ENCODE results near the gene ABHD8. TPM values are rescaled to one million over a fixed set of nuclear protein-coding genes. Genes with fewer than 3 reads are reported as not detected.
A peak's percentile ranks its signal among the peaks of the same experiment; 100 is the strongest.

The ABHD8 gene, protein sequence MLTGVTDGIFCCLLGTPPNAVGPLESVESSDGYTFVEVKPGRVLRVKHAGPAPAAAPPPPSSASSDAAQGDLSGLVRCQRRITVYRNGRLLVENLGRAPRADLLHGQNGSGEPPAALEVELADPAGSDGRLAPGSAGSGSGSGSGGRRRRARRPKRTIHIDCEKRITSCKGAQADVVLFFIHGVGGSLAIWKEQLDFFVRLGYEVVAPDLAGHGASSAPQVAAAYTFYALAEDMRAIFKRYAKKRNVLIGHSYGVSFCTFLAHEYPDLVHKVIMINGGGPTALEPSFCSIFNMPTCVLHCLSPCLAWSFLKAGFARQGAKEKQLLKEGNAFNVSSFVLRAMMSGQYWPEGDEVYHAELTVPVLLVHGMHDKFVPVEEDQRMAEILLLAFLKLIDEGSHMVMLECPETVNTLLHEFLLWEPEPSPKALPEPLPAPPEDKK
- total RNA-seq: 6.8 TPM

DNA sequence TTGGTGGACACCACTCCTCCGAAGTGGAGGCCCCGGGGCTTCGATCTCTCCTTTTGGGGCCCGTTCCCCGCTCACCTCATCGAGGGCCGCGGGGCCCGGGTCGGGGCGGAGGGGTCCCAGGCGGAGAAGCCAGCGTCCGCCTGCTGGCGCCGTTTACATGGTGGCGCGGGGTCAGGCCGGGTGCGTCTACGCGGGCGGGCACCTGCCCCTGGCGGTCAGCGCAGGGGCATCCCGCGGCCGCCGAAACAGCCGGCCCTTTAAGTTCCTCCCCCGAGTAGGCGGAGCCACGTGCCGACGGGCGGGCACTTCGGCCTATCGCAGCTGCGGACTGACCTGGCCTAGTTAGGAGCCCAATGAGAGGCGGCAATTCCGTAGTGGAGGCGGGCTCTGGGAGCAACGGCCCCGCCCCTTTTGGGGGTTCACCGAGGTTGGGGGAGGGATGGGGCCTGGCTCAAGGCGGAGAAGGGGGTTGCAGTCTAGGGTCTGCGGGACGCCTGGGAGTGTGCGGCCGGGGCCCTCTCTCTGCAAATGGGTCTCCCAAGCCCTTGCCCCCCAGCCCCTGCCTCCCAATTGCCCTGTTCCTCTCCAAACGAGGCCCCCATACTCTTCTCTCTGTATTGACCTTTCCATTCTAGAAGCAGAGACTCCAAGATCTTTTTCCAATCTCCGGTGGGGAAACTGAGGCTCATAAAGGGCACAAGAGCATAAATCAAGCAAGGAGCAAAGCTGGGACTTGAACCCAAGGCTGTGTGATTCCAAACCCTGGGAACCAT is at the start of gene ABHD8:
ABHD8 (minus strand) TSS at position 259 of the 773 bp plus-strand sequence. CDS start 1,809 bp downstream, outside the sequence.
- Histone ChIP-seq H3K4me1 (ENCODE audit: control insufficient read depth in 3 of 3, insufficient read depth in 3 of 3, low read length in 3 of 3) (peaks cover 31 to 52% (median 46%) of the 10 kb centered on the region in 3 donors), H3K27ac (ENCODE audit: low read depth, low read length) (peak within 1 kb of the TSS; percentile 75), H3K9me3 (ENCODE audit: control insufficient read depth in 3 of 3, low read length in 3 of 3) (peaks cover 0 to 1% (median 0%) of the 10 kb centered on the region in 3 donors), H3K4me3 (ENCODE audit: low read length in 3 of 3) (peak within 1 kb of the TSS; percentile 74 to 78 (median 75)), H3K27me3 (ENCODE audit: control insufficient read depth in 3 of 3, insufficient read depth in 3 of 3, low read length in 3 of 3) (no peaks in the 10 kb centered on the region), H3K36me3 (ENCODE audit: control insufficient read depth in 3 of 3, insufficient read depth in 3 of 3, low read length in 3 of 3) (peaks cover under 1 to 4% (median 3%) of the 10 kb centered on the region in 3 donors), H3K9ac (ENCODE audit: low read depth in 1 of 3, low read length in 3 of 3) (peak within 1 kb of the TSS; percentile 79 to 86 (median 81))

DNA sequence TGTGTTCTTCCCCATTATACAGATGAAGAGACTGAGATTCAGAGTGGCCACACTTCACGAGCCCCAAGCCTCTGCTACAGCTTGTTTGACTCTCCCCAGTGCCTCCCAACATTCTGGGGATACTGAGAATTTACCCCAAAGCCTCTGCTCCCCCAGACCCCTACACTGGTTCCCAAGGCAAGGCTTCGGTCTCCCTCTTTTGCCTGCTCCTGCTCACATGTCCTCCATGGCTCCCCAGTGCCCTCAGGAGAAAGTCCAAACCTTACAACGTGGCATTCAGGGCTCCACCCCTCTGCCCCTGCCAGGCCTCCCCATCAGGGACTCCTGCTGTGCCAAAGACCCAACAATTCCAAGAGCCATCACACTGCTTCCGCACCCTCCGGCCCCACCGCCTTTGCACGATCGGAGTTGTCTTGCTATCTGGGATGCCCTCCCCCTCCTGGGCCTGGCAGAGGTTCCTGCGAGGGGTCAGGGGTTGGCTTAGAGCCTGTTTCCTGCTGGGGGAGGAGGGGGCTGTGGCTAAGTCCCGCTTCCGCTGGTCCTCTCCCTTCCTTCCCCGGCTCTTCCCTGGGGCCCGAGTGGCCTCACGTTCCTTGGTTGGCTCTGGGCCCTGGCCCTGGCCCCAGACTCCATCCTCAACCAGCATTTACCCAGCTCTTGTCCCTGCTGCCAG is 49.5 kb upstream of the ABHD8 start:
- no peak overlapping the region for H3K27ac ChIP-seq (ENCODE audit: low read depth, low read length)

DNA sequence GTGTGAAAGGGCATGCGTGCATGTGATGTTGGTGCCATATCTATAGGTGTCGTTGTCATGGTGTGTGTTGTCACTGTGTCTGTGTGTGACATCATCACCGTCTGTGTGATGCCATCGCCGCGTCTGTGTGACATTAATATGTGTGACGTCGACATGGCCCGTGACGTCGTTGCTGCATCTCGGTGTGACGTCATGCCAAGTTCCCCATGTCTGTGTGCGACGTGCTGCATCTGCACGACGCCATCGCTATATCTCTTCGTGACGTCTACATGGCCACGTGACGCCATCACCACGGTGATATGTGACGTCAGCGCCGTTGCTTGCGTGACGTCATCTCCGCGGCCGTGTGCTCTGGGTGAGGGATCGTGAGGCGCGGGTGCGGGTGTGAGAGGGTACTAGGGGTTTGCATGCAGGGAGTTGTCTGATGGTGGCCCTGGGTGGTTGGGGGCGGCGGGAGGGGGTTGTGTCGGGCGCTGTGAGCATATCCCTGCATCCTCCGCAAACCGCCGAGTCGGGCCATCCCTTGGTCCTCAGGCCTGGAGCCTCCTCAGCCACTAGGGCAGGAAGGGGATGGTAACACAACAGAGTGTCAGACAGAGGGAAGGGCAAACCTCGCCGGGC is 48.7 kb upstream of the ABHD8 start:
- Histone ChIP-seq H3K4me3 (ENCODE audit: low read length in 3 of 3) (no peak overlapping the region), H3K9ac (ENCODE audit: low read depth in 1 of 3, low read length in 3 of 3) (no peak overlapping the region), H3K4me1 (ENCODE audit: control insufficient read depth in 3 of 3, insufficient read depth in 3 of 3, low read length in 3 of 3) (peaks cover 29 to 38% (median 34%) of the 10 kb centered on the region in 3 donors), H3K27me3 (ENCODE audit: control insufficient read depth in 3 of 3, insufficient read depth in 3 of 3, low read length in 3 of 3) (peaks cover 0 to 3% (median 0%) of the 10 kb centered on the region in 3 donors), H3K9me3 (ENCODE audit: control insufficient read depth in 3 of 3, low read length in 3 of 3) (no peaks in the 10 kb centered on the region), H3K27ac (ENCODE audit: low read depth, low read length) (no peak overlapping the region), H3K36me3 (ENCODE audit: control insufficient read depth in 3 of 3, insufficient read depth in 3 of 3, low read length in 3 of 3) (no peaks in the 10 kb centered on the region)

More for the DNA sequence above, 49.5 kb upstream of the ABHD8 start:
- H3K4me1 ChIP-seq (ENCODE audit: control insufficient read depth in 3 of 3, insufficient read depth in 3 of 3, low read length in 3 of 3): peaks cover 22 to 30% (median 27%) of the 10 kb centered on the region in 3 donors
- peaks cover 0 to 3% (median 0%) of the 10 kb centered on the region in 3 donors for H3K27me3 ChIP-seq (ENCODE audit: control insufficient read depth in 3 of 3, insufficient read depth in 3 of 3, low read length in 3 of 3)
- no peak overlapping the region for H3K4me3 ChIP-seq (ENCODE audit: low read length in 3 of 3)
- peak overlapping the region in 1 of 3 donors; percentile 16 for H3K9ac ChIP-seq (ENCODE audit: low read depth in 1 of 3, low read length in 3 of 3)
- no peaks in the 10 kb centered on the region for H3K9me3 ChIP-seq (ENCODE audit: control insufficient read depth in 3 of 3, low read length in 3 of 3)
- H3K36me3 ChIP-seq (ENCODE audit: control insufficient read depth in 3 of 3, insufficient read depth in 3 of 3, low read length in 3 of 3): no peaks in the 10 kb centered on the region

DNA sequence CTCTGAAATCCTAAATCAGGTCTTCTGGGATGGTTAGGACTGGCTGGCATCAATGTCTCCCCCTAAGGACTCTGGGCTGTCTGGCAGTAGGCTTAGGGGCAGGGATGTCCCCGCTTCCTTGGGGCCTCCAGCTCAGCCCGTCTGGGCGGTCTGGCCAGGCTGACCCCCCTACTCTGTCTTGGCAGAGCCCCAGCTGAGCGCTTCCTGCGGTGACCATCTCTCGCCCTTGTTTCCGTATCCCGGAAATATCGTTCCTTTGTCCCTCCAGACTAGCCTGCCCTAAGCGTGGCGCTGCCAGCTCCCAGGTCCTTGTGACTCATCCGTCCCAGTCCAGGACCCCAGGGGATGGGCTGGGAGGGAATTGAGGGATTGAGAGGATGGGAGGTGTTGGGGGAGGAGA is 45.5 kb upstream of the ABHD8 start:
- H3K36me3 ChIP-seq (ENCODE audit: control insufficient read depth in 3 of 3, insufficient read depth in 3 of 3, low read length in 3 of 3): no peaks in the 10 kb centered on the region
- H3K9ac ChIP-seq (ENCODE audit: low read depth in 1 of 3, low read length in 3 of 3): peak overlapping the region in 1 of 3 donors; percentile 45
- H3K4me1 ChIP-seq (ENCODE audit: control insufficient read depth in 3 of 3, insufficient read depth in 3 of 3, low read length in 3 of 3): peaks cover 34 to 45% (median 39%) of the 10 kb centered on the region in 3 donors

DNA sequence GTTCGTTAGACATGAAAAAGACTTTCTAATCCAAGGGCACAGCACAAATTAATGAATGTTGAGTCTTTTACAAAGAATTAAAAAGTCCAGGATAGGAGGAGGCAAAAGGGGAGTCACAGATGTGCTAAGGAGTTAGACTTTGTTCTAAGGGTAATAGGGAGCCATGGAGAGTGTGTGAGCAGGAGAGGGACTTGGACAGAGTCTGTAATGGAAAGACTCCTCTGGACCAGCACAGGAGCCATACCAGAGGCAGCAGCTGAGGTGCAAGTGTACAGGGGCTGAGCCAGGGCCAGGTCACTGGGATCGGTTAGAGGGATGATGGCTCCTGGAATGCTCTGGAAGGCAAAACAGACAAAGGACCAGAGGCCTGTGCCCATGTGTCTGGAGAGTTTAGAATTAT is 44.7 kb upstream of the ABHD8 start:
- Histone ChIP-seq H3K9ac (ENCODE audit: low read depth in 1 of 3, low read length in 3 of 3) (peak overlapping the region in 2 of 3 donors; percentile 57 to 59), H3K4me1 (ENCODE audit: control insufficient read depth in 3 of 3, insufficient read depth in 3 of 3, low read length in 3 of 3) (peaks cover 32 to 41% (median 36%) of the 10 kb centered on the region in 3 donors)

More for the DNA sequence above, 45.5 kb upstream of the ABHD8 start:
- H3K27me3 ChIP-seq (ENCODE audit: control insufficient read depth in 3 of 3, insufficient read depth in 3 of 3, low read length in 3 of 3): peaks cover 0 to 3% (median 0%) of the 10 kb centered on the region in 3 donors
- H3K27ac ChIP-seq (ENCODE audit: low read depth, low read length): peak overlapping the region; percentile 87
- no peaks in the 10 kb centered on the region for H3K9me3 ChIP-seq (ENCODE audit: control insufficient read depth in 3 of 3, low read length in 3 of 3)
- H3K4me3 ChIP-seq (ENCODE audit: low read length in 3 of 3): peak overlapping the region in 2 of 3 donors; percentile 22 to 23

DNA sequence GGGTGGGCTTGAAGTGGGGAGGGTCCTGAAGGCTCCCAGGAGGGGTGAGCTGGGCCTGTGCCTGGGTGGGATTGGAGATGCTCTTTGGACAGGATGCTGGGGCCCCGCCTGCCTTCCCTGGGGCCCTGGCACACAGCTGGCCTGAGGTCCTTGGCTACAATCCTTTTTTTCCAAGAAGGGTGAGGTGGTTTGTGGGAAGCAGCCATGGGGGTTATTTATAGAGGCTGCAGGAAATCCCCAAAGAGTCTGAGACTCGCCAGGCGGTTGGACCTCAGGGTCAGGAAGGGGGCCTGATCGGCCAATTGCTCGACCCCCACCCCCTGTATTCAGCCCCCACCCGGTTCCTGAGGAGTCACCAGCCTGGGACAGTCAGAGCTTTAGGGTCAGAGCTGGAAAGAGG is 44.1 kb upstream of the ABHD8 start:
- Histone ChIP-seq H3K4me3 (ENCODE audit: low read length in 3 of 3) (peak overlapping the region in 1 of 3 donors; percentile 29), H3K27ac (ENCODE audit: low read depth, low read length) (peak overlapping the region; percentile 87), H3K36me3 (ENCODE audit: control insufficient read depth in 3 of 3, insufficient read depth in 3 of 3, low read length in 3 of 3) (peaks cover 0 to 1% (median 0%) of the 10 kb centered on the region in 3 donors), H3K9me3 (ENCODE audit: control insufficient read depth in 3 of 3, low read length in 3 of 3) (no peaks in the 10 kb centered on the region), H3K9ac (ENCODE audit: low read depth in 1 of 3, low read length in 3 of 3) (peak overlapping the region in 2 of 3 donors; percentile 57 to 59), H3K4me1 (ENCODE audit: control insufficient read depth in 3 of 3, insufficient read depth in 3 of 3, low read length in 3 of 3) (peaks cover 28 to 36% (median 34%) of the 10 kb centered on the region in 3 donors), H3K27me3 (ENCODE audit: control insufficient read depth in 3 of 3, insufficient read depth in 3 of 3, low read length in 3 of 3) (peaks cover 0 to 3% (median 0%) of the 10 kb centered on the region in 3 donors)

More for the DNA sequence above, 44.7 kb upstream of the ABHD8 start:
- Histone ChIP-seq H3K27me3 (ENCODE audit: control insufficient read depth in 3 of 3, insufficient read depth in 3 of 3, low read length in 3 of 3) (peaks cover 0 to 3% (median 0%) of the 10 kb centered on the region in 3 donors), H3K27ac (ENCODE audit: low read depth, low read length) (peak overlapping the region; percentile 87), H3K9me3 (ENCODE audit: control insufficient read depth in 3 of 3, low read length in 3 of 3) (no peaks in the 10 kb centered on the region), H3K36me3 (ENCODE audit: control insufficient read depth in 3 of 3, insufficient read depth in 3 of 3, low read length in 3 of 3) (no peaks in the 10 kb centered on the region), H3K4me3 (ENCODE audit: low read length in 3 of 3) (peak overlapping the region in 1 of 3 donors; percentile 29)

DNA sequence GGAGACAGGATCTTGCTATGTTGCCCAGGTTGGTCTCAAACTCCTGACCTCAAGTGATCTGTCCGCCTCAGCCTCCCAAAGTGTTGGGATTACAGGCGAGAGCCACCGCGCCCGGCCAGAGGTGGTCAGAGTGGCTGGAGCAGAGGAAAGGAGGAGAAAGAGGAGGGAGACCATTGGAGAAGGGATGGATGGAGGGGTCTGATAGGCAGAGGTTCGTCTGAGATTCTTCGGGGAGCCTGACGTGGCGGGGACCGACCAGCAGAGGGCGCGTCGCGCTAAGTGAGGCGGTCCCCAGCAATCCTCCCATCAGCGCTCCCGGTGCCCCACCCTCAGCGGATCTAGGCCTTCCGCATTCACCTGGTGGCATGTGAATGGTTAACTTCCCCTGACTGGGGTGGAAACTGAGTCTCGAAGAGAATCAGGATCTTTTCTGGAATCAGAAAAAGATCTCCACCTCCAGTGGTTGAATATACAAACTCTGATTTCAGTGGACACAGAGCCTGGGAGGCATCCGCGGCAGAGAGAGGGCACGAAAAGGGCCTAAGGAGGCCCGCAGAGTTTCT is 43.0 kb upstream of the ABHD8 start:
- Histone ChIP-seq H3K9me3 (ENCODE audit: control insufficient read depth in 3 of 3, low read length in 3 of 3) (no peaks in the 10 kb centered on the region), H3K4me1 (ENCODE audit: control insufficient read depth in 3 of 3, insufficient read depth in 3 of 3, low read length in 3 of 3) (peaks cover 28 to 31% (median 29%) of the 10 kb centered on the region in 3 donors), H3K36me3 (ENCODE audit: control insufficient read depth in 3 of 3, insufficient read depth in 3 of 3, low read length in 3 of 3) (peaks cover 0 to 6% (median 0%) of the 10 kb centered on the region in 3 donors), H3K27ac (ENCODE audit: low read depth, low read length) (peak overlapping the region; percentile 87), H3K4me3 (ENCODE audit: low read length in 3 of 3) (no peak overlapping the region), H3K27me3 (ENCODE audit: control insufficient read depth in 3 of 3, insufficient read depth in 3 of 3, low read length in 3 of 3) (no peaks in the 10 kb centered on the region), H3K9ac (ENCODE audit: low read depth in 1 of 3, low read length in 3 of 3) (no peak overlapping the region)

DNA sequence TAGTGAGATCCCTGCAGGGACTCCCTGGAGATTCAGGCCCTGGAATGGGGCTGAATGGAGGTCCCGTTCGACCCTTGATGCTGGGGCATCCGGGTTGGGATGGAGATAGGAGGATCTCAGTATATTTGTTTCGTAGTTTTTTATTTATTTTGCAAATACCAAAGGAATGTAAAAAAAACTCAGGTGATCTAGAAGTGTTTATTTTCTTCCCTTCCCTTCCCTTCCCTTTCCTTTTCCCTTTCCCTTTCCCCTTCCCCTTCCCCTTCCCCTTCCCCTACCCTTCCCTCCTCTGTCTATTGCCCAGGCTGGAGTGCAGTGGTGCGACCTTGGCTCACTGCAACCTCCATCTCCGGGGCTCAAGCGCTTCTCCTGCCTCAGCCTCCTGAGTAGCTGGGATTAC is 38.6 kb upstream of the ABHD8 start:
- H3K4me3 ChIP-seq (ENCODE audit: low read length in 3 of 3): no peak overlapping the region
- H3K4me1 ChIP-seq (ENCODE audit: control insufficient read depth in 3 of 3, insufficient read depth in 3 of 3, low read length in 3 of 3): peaks cover 15 to 24% (median 17%) of the 10 kb centered on the region in 3 donors
- H3K27ac ChIP-seq (ENCODE audit: low read depth, low read length): no peak overlapping the region
- H3K27me3 ChIP-seq (ENCODE audit: control insufficient read depth in 3 of 3, insufficient read depth in 3 of 3, low read length in 3 of 3): no peaks in the 10 kb centered on the region
- H3K9me3 ChIP-seq (ENCODE audit: control insufficient read depth in 3 of 3, low read length in 3 of 3): no peaks in the 10 kb centered on the region
- H3K9ac ChIP-seq (ENCODE audit: low read depth in 1 of 3, low read length in 3 of 3): no peak overlapping the region
- H3K36me3 ChIP-seq (ENCODE audit: control insufficient read depth in 3 of 3, insufficient read depth in 3 of 3, low read length in 3 of 3): peaks cover 0 to 9% (median 4%) of the 10 kb centered on the region in 3 donors

DNA sequence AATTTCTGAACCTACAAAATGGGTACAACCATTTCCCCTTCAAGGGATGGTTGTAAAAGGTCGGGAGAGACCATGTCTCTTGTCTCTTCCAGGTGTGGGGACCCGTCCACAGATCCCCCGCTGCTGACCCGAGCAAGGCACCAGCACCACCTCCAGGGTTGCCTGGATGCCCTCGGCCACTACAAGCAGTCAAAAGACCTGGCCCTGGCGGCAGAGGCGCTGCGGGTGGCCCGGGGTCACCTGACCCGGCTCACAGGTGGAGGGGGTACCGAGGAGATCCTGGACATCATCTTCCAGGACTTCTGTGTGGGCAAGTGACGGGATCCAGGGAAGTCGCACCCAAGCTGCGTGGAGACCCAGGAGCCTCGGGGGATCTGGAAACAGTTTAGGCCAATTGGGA is 38.2 kb upstream of the ABHD8 start:
- H3K9ac ChIP-seq (ENCODE audit: low read depth in 1 of 3, low read length in 3 of 3): no peak overlapping the region
- no peaks in the 10 kb centered on the region for H3K9me3 ChIP-seq (ENCODE audit: control insufficient read depth in 3 of 3, low read length in 3 of 3)
- H3K4me1 ChIP-seq (ENCODE audit: control insufficient read depth in 3 of 3, insufficient read depth in 3 of 3, low read length in 3 of 3): peaks cover 15 to 24% (median 16%) of the 10 kb centered on the region in 3 donors
- no peaks in the 10 kb centered on the region for H3K27me3 ChIP-seq (ENCODE audit: control insufficient read depth in 3 of 3, insufficient read depth in 3 of 3, low read length in 3 of 3)
- H3K36me3 ChIP-seq (ENCODE audit: control insufficient read depth in 3 of 3, insufficient read depth in 3 of 3, low read length in 3 of 3): peaks cover 0 to 9% (median 4%) of the 10 kb centered on the region in 3 donors
- H3K4me3 ChIP-seq (ENCODE audit: low read length in 3 of 3): no peak overlapping the region
- H3K27ac ChIP-seq (ENCODE audit: low read depth, low read length): no peak overlapping the region
